ENCODE results near the gene A2ML1. TPM values are rescaled to one million over a fixed set of nuclear protein-coding genes. Genes with fewer than 3 reads are reported as not detected.

Gene A2ML1
- total RNA-seq, 1 donor from 2014 or later: not detected

GRCh38 chr12:8821591-8821990 lies 830 bp upstream of the A2ML1 start:
- H3K27me3 Mint-ChIP-seq (ENCODE audit: low read depth, unreplicated experiment): peaks cover 11% of the 10 kb centered on the region
- H3K4me3 ChIP-seq (ENCODE audit: insufficient read depth, low read depth, low read length): no peak overlapping the region
- TF ChIP-seq, protein P1, sequence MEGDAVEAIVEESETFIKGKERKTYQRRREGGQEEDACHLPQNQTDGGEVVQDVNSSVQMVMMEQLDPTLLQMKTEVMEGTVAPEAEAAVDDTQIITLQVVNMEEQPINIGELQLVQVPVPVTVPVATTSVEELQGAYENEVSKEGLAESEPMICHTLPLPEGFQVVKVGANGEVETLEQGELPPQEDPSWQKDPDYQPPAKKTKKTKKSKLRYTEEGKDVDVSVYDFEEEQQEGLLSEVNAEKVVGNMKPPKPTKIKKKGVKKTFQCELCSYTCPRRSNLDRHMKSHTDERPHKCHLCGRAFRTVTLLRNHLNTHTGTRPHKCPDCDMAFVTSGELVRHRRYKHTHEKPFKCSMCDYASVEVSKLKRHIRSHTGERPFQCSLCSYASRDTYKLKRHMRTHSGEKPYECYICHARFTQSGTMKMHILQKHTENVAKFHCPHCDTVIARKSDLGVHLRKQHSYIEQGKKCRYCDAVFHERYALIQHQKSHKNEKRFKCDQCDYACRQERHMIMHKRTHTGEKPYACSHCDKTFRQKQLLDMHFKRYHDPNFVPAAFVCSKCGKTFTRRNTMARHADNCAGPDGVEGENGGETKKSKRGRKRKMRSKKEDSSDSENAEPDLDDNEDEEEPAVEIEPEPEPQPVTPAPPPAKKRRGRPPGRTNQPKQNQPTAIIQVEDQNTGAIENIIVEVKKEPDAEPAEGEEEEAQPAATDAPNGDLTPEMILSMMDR (IDR thresholded peaks at IDR 0.05; ENCODE audit: insufficient read depth, low read depth, low read length): no peak
- TF ChIP-seq EZH2 (IDR thresholded peaks at IDR 0.05; ENCODE audit: insufficient read depth, low read length): no peak
- no peak overlapping the region for H3K9ac ChIP-seq (ENCODE audit: low read length)
- H3K9me3 Mint-ChIP-seq (ENCODE audit: unreplicated experiment): peaks cover 2% of the 10 kb centered on the region
- no peaks in the 10 kb centered on the region for H3K79me2 ChIP-seq (ENCODE audit: insufficient read depth, low read length)
- H2AFZ ChIP-seq (ENCODE audit: low read depth, low read length): no peak overlapping the region
- no peaks in the 10 kb centered on the region for H3K4me1 Mint-ChIP-seq (ENCODE audit: low read depth, unreplicated experiment)
- no peaks in the 10 kb centered on the region for H3K36me3 Mint-ChIP-seq (ENCODE audit: low read depth, unreplicated experiment)
- no peak overlapping the region for H3K27ac Mint-ChIP-seq (ENCODE audit: unreplicated experiment)
- no peak overlapping the region for H3K4me2 ChIP-seq (ENCODE audit: low read length)
- DNase-seq (ENCODE audit: low read depth): no peak
- no peaks in the 10 kb centered on the region for H3K4me1 ChIP-seq (ENCODE audit: insufficient read depth, low read length)
- no peaks in the 10 kb centered on the region for H3K27me3 ChIP-seq (ENCODE audit: insufficient read depth, low read length)
- no peak overlapping the region for H3K4me3 Mint-ChIP-seq (ENCODE audit: unreplicated experiment)
- H3K36me3 ChIP-seq (ENCODE audit: insufficient read depth, low read length): no peaks in the 10 kb centered on the region
- no peak for FAIRE-seq
- H3K9me3 ChIP-seq (ENCODE audit: insufficient read depth, low read depth, low read length): no peaks in the 10 kb centered on the region
- H4K20me1 ChIP-seq (ENCODE audit: insufficient read depth, low read length): no peaks in the 10 kb centered on the region
- no peak overlapping the region for H3K27ac ChIP-seq (ENCODE audit: low read depth, low read length)

- H3K36me3 Mint-ChIP-seq (ENCODE audit: low read depth, unreplicated experiment): no peaks in the 10 kb centered on the region
- FAIRE-seq: no peak
- H3K79me2 ChIP-seq (ENCODE audit: insufficient read depth, low read length): no peaks in the 10 kb centered on the region
- H3K9ac ChIP-seq (ENCODE audit: low read length): no peak overlapping the region
- H3K27ac Mint-ChIP-seq (ENCODE audit: unreplicated experiment): no peak overlapping the region
- peaks cover 2% of the 10 kb centered on the region for H3K9me3 Mint-ChIP-seq (ENCODE audit: unreplicated experiment)
- no peaks in the 10 kb centered on the region for H4K20me1 ChIP-seq (ENCODE audit: insufficient read depth, low read length)
- H2AFZ ChIP-seq (ENCODE audit: low read depth, low read length): no peak overlapping the region
- H3K4me2 ChIP-seq (ENCODE audit: low read length): no peak overlapping the region
- peaks cover 11% of the 10 kb centered on the region for H3K27me3 Mint-ChIP-seq (ENCODE audit: low read depth, unreplicated experiment)
- TF ChIP-seq, protein P1 (IDR thresholded peaks at IDR 0.05; ENCODE audit: insufficient read depth, low read depth, low read length): peak; percentile 42
- no peak for TF ChIP-seq EZH2 (IDR thresholded peaks at IDR 0.05; ENCODE audit: insufficient read depth, low read length)
- H3K4me1 Mint-ChIP-seq (ENCODE audit: low read depth, unreplicated experiment): peaks cover 6% of the 10 kb centered on the region
- H3K36me3 ChIP-seq (ENCODE audit: insufficient read depth, low read length): no peaks in the 10 kb centered on the region
- H3K9me3 ChIP-seq (ENCODE audit: insufficient read depth, low read depth, low read length): no peaks in the 10 kb centered on the region
- no peak overlapping the region for H3K4me3 Mint-ChIP-seq (ENCODE audit: unreplicated experiment)
- H3K4me3 ChIP-seq (ENCODE audit: insufficient read depth, low read depth, low read length): no peak overlapping the region
- peak; percentile 16 for DNase-seq (ENCODE audit: low read depth)
- no peaks in the 10 kb centered on the region for H3K4me1 ChIP-seq (ENCODE audit: insufficient read depth, low read length)
- H3K27ac ChIP-seq (ENCODE audit: low read depth, low read length): no peak overlapping the region
- H3K27me3 ChIP-seq (ENCODE audit: insufficient read depth, low read length): no peaks in the 10 kb centered on the region
Observed at GRCh38 chr12:8823565-8824300, 1.3 kb downstream of the A2ML1 start.

Measured in astrocyte (in vitro differentiated cells and primary cell).